Esophagus squamous epithelium (tissue), 4 donors: Measurements from ENCODE around the gene SGCD.

Experiments used
- CTCF ChIP-seq, 6 experiments: fragments of 450-650 bp in 4 of 6; fragments of 200-600 bp in 2 of 6; sonication (generic) in 2 of 6; IDR thresholded peaks; one replicate each; pipeline ENCODE4 v1.5.1; 2016 to 2019; ENCODE audit warnings: antibody characterized with exemption in 6 of 6, mild to moderate bottlenecking in 4 of 6, moderate library complexity in 4 of 6
- POLR2A ChIP-seq, 4 donors: fragments of 450-650 bp; IDR thresholded peaks; one replicate each; pipeline ENCODE4 v1.6.1; 2017; ENCODE audit warnings: antibody characterized with exemption in 4 of 4, mild to moderate bottlenecking in 4 of 4, moderate library complexity in 3 of 4

GRCh38 chr5:156755421-156756087 is 428.6 kb downstream of the SGCD start:
- TF ChIP-seq CTCF (IDR thresholded peaks at IDR 0.05) (no peak), POLR2A (IDR thresholded peaks at IDR 0.05) (no peak)
